Heart right ventricle (tissue), 16 donors: ENCODE results near the gene PVALB. TPM values are rescaled to one million over a fixed set of nuclear protein-coding genes. Genes with fewer than 3 reads are reported as not detected.

Experiments
- ATAC-seq, 8 donors: fragments of 200-7000 bp; cut with Tn5 transposase; one replicate each; pipeline ENCODE4 v1.9.1; 2020; ENCODE audit warnings: mild to moderate bottlenecking in 8 of 8, moderate library complexity in 8 of 8, moderate number of reproducible peaks in 1 of 8
- DNase-seq, 2 donors: peaks; one replicate each; pipeline ENCODE4 v3.0.0-alpha.2; 2020
- H3K27ac ChIP-seq, 10 donors: fragments of 200-600 bp; sonication (generic) in 2 of 10; one replicate each; pipeline versions ENCODE4 v1.5.0 to v1.8.0; 2020 to 2022; ENCODE audit warnings: mild to moderate bottlenecking in 3 of 10
- H3K27me3 ChIP-seq, 7 donors: fragments of 200-600 bp; one replicate each; pipeline ENCODE4 v1.8.0; 2021 to 2022; ENCODE audit warnings: mild to moderate bottlenecking in 2 of 7
- H3K36me3 ChIP-seq, 9 donors: fragments of 200-600 bp; sonication (generic) in 1 of 9; one replicate each; pipeline versions ENCODE4 v1.5.0 to v1.8.0; 2020 to 2022; ENCODE audit warnings: mild to moderate bottlenecking in 2 of 9
- H3K4me1 ChIP-seq, 9 donors: fragments of 200-600 bp; sonication (generic) in 1 of 9; one replicate each; pipeline versions ENCODE4 v1.5.0 to v1.8.0; 2020 to 2022; ENCODE audit warnings: mild to moderate bottlenecking in 4 of 9
- H3K4me3 ChIP-seq, 10 donors: fragments of 200-600 bp; sonication (generic) in 2 of 10; one replicate each; pipeline versions ENCODE4 v1.5.0 to v1.8.0; 2020 to 2022; ENCODE audit warnings: mild to moderate bottlenecking in 7 of 10, moderate library complexity in 2 of 10
- H3K9me3 ChIP-seq, 11 donors: fragments of 200-600 bp in 10 of 11; sonication (generic) in 2 of 11; one replicate each; pipeline versions ENCODE4 v1.5.0 to v1.8.0; 2013 to 2022; ENCODE audit warnings: mild to moderate bottlenecking in 2 of 11, control low read depth in 1 of 11, moderate library complexity in 1 of 11
- WGBS, 2 donors: extraction: QIAGEN DNeasy Blood & Tissue Kit; methylation state at CpG; one replicate each; pipeline ENCODE4 v1.1.7; 2013; ENCODE audit warnings: inconsistent platforms in 1 of 2; 5-methylcytosine and 5-hydroxymethylcytosine counted together
- intact Hi-C, 10 donors: fragments of 100-400 bp; cut with DNase I; formaldehyde crosslinking; loops; one replicate each; pipeline versions ENCODE4 v1.11.1 to v1.14.2; 2022
- polyA plus RNA-seq, 2 donors: library from polyadenylated mRNA; stranded (reverse); fragments of 200-250 nt; gene quantifications; one replicate each; pipeline ENCODE4 v1.2.3, GENCODE V29; 2013
- total RNA-seq, 10 donors: library from RNA; stranded (reverse); fragmentation: NEBNext Ultra II Directional in 3 of 10; extraction: Animal tissue kit (Norgen Biotek cat#: 25700) in 3 of 10; gene quantifications; one replicate each; pipeline versions ENCODE4 v1.2.1 to v1.2.4, GENCODE V29; 2021 to 2023
- TF ChIP-seq, protein P1 (sequence below), 9 donors: fragments of 200-600 bp; sonication (generic) in 2 of 9; IDR thresholded peaks; one replicate each; pipeline versions ENCODE4 v1.5.0 to v1.8.0; 2021 to 2022; ENCODE audit warnings: antibody characterized with exemption in 9 of 9, mild to moderate bottlenecking in 5 of 9, moderate library complexity in 1 of 9
- donor health status: Arrhythmogenic right ventricular cardiomyopathy.
- donor health status: ischemic (EF 13 %, LVEDD 7.1; RV severe dilation, severe dysfunction).
- donor health status: healthy with polysubstance abuse.
- donor health status: DM: no; HTN: yes; CAD: no.
- donor health status: DM: no; HTN: no; CAD: no.
- donor health status: ischemic (EF 25% LVEDD 6.9; RV normal size, moderate dysfunction).
- donor health status: ischemic (EF 25% LVEDD 5.7; RV mildly dilated, moderate dysfunction).
- donor health status: healthy.
- donor health status: DM: yes; HTN: yes; CAD: no.
- donor health status: Ischemic cardiomyopathy.
- donor health status: ischemic (EF 35%, LVEDD 5.7; RV mildly dilated, moderate dysfunction).
- donor health status: nonischemic (EF 11% LVEDD 7.7; RV severe dilation, severe dysfunction).
- donor health status: DM: yes; HTN: yes; CAD: no.
- donor health status: PGD.
- donor health status: ischemic (EF 29% LVEDD 5.4; RV normal size, mild dysfunction).
- donor health status: nonischemic (EF 23%, LVEDD 6.1; RV moderate dilation, normal function).

PVALB gene
- total and polyA plus RNA-seq, 12 donors, result not detected

DNA sequence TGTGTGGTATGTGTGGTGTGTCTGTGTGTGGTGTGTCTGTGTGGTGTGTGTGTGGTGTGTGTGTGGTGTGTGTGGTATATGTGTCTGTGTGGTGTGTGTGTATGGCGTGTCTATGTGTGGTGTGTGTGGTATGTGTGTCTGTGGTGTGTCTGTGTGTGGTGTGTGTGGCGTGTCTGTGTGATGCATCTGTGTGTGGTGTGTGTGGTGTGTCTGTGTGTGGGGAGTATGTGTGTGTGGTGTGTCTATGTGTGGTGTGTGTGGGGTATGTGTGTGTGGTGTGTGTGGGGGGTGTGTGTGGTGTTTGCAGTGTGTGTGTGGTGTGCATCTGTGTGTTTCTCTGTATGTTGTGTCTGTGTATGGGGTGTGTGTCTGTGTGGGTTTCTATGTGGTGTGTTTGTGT is 7.8 kb upstream of the PVALB start:
- intact Hi-C loops, result no loop called here
- no peak overlapping the region for H3K27ac ChIP-seq
- no peaks in the 10 kb centered on the region for H3K36me3 ChIP-seq
- H3K9me3 ChIP-seq, result no peaks in the 10 kb centered on the region
- H3K27me3 ChIP-seq, result peaks cover 4 to 67% (median 35%) of the 10 kb centered on the region in 7 donors
- TF ChIP-seq, protein P1, sequence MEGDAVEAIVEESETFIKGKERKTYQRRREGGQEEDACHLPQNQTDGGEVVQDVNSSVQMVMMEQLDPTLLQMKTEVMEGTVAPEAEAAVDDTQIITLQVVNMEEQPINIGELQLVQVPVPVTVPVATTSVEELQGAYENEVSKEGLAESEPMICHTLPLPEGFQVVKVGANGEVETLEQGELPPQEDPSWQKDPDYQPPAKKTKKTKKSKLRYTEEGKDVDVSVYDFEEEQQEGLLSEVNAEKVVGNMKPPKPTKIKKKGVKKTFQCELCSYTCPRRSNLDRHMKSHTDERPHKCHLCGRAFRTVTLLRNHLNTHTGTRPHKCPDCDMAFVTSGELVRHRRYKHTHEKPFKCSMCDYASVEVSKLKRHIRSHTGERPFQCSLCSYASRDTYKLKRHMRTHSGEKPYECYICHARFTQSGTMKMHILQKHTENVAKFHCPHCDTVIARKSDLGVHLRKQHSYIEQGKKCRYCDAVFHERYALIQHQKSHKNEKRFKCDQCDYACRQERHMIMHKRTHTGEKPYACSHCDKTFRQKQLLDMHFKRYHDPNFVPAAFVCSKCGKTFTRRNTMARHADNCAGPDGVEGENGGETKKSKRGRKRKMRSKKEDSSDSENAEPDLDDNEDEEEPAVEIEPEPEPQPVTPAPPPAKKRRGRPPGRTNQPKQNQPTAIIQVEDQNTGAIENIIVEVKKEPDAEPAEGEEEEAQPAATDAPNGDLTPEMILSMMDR (IDR thresholded peaks at IDR 0.05), result no peak
- H3K4me3 ChIP-seq, result no peak overlapping the region
- DNase-seq, result no peak
- no peak for ATAC-seq
- H3K4me1 ChIP-seq, result peaks cover 0 to 6% (median 0%) of the 10 kb centered on the region in 9 donors
- 95 to 96% methylated on average over 2 of the region's 2 CpGs for WGBS, 2 donors

DNA sequence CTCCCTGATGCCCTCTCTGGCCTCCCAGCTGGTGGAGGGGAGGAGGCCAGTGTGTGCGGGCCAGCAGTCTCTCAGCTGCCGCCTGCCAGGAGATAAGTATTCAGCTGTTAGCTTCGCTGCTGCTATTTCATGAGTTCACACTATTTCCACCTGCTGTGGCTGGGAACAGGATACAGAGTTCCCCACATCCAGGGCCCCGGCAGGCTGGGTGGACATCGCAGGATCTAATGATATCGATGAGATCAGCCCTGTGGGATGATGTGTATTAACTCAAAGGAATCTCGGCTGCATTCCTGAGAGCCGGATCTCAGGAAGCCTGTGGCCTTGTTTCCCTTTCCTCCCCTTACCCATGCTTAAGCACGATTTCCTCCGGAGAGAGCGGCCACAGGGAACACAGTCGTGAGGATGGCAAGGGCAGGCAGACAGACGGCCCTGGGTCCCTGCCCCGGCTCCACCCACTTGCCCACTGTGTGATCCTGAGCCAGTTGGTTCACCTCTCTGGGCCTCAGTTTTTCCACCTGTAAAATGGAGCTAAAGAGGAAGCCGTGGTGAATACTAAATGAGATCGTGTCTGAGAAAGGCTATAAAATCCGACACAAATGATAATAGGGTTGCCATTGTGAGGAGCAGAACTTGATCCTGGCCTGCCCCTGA is 6.5 kb upstream of the PVALB start:
- ATAC-seq, result no peak
- Histone ChIP-seq H3K4me1 (peaks cover 0 to 6% (median 0%) of the 10 kb centered on the region in 9 donors), H3K9me3 (no peaks in the 10 kb centered on the region), H3K27me3 (peaks cover 16 to 73% (median 43%) of the 10 kb centered on the region in 7 donors), H3K4me3 (no peak overlapping the region), H3K36me3 (no peaks in the 10 kb centered on the region), H3K27ac (no peak overlapping the region)
- TF ChIP-seq, protein P1 (IDR thresholded peaks at IDR 0.05), result no peak
- intact Hi-C loops, result no loop called here
- WGBS, 2 donors, result 36 to 38% methylated on average over 17 of the region's 17 CpGs
- no peak for DNase-seq

DNA sequence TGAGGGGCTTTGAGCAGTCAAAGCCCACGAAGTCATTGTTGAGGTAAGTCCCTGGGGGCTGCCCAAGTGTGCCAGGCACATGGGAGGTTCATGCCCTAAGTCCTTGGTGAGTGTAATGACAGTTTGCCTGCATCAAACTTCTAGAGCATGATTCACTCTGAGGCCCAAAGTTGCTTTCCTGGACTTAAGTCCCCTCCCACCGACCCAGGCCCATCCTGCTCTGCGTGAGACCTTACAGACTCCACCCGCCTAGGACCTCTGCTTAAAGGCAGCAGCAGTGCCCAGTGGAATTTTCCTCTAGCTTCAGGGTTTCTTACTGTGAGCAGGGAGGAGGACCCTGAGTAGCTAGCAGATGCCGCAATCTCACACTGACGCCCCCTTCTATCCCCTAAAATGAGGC is 5.7 kb upstream of the PVALB start:
- ATAC-seq (no peak), DNase-seq (no peak)
- Histone ChIP-seq H3K27me3 (peaks cover 21 to 80% (median 50%) of the 10 kb centered on the region in 7 donors), H3K27ac (no peak overlapping the region), H3K36me3 (no peaks in the 10 kb centered on the region), H3K9me3 (no peaks in the 10 kb centered on the region), H3K4me1 (peaks cover 0 to 6% (median 0%) of the 10 kb centered on the region in 9 donors), H3K4me3 (no peak overlapping the region)
- 62 to 70% methylated on average over 6 of the region's 6 CpGs for WGBS, 2 donors
- intact Hi-C loops, result no loop called here
- TF ChIP-seq, protein P1 (IDR thresholded peaks at IDR 0.05), result no peak

DNA sequence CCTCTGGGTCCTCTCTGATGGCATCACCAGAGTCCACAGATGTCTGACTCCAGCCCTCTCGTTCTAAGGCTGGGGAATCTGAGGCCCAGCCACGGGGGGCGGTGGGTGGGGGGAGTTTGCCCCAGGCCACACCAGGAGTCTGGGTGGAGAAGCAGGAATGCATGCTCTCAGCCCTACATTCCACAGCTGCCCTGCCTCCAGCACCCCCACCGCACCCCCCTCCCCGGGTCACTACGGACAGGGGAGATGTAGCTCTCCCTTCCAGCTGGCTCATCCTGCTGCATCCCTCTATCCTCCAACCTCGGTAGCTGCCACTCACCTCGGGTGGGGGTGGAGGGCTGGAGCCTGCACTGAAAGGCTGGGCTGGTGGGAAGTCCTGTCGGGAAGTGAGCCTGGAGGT is 2.3 kb upstream of the PVALB start:
- Histone ChIP-seq H3K27ac (no peak overlapping the region), H3K4me1 (peaks cover 4 to 21% (median 12%) of the 10 kb centered on the region in 9 donors), H3K4me3 (no peak overlapping the region), H3K36me3 (no peaks in the 10 kb centered on the region), H3K27me3 (peaks cover 37 to 97% (median 81%) of the 10 kb centered on the region in 7 donors), H3K9me3 (no peaks in the 10 kb centered on the region)
- intact Hi-C loops, result no loop called here
- 20 to 22% methylated on average over 9 of the region's 9 CpGs for WGBS, 2 donors
- ATAC-seq (no peak), DNase-seq (no peak)
- TF ChIP-seq, protein P1 (IDR thresholded peaks at IDR 0.05), result no peak
